H1 (cell line): ENCODE results near the gene TOP2A. TPM values are rescaled to one million over a fixed set of nuclear protein-coding genes. Genes with fewer than 3 reads are reported as not detected.

Experiments used
- CTCF ChIA-PET: fragments of 300-600 bp; sonication (Branson Sonifier 250); formaldehyde crosslinking; loops from one replicate; lab custom pipeline; 2021; ENCODE audit not compliant: partially characterized antibody; lab: Charles Lee
- POLR2A ChIA-PET: fragments of 300-600 bp; sonication (Branson Sonifier 250); formaldehyde crosslinking; loops from one replicate; lab custom pipeline; 2021; ENCODE audit warnings: inconsistent platforms; ENCODE audit not compliant: partially characterized antibody; lab: Charles Lee
- DNase-seq, 2 experiments: peaks; one replicate each; pipeline versions ENCODE4 v3.0.0 to v3.0.0-alpha.2; 2010 to 2022; ENCODE audit warnings: low spot score in 2 of 2, low read depth in 1 of 2, mixed read lengths in 1 of 2
- FAIRE-seq: peaks from 2 replicates; lab custom pipeline; 2011; peaks lifted over from hg19 to GRCh38; lab: Jason Lieb, UNC
- H2AFZ ChIP-seq: 2 replicates; pipeline ENCODE4 v1.8.1; 2012; ENCODE audit warnings: low read length, inconsistent platforms
- H2AK5ac ChIP-seq: 2 replicates; pipeline ENCODE4 v1.6.1; 2013; ENCODE audit warnings: low read depth, low read length
- H2BK120ac ChIP-seq: replicated peaks from 2 replicates; pipeline ENCODE3; 2013; ENCODE audit warnings: low read depth, low read length, inconsistent platforms
- H2BK12ac ChIP-seq: 2 replicates; pipeline ENCODE4 v1.6.1; 2013; ENCODE audit warnings: low read depth, low read length
- H2BK15ac ChIP-seq: 2 replicates; pipeline ENCODE4 v1.6.1; 2013; ENCODE audit warnings: low read length
- H2BK20ac ChIP-seq: 2 replicates; pipeline ENCODE4 v1.6.1; 2013; ENCODE audit warnings: low read length
- H2BK5ac ChIP-seq: 2 replicates; pipeline ENCODE4 v1.6.1; 2013; ENCODE audit warnings: low read depth, low read length
- H3K14ac ChIP-seq: 2 replicates; pipeline ENCODE4 v1.6.1; 2013; ENCODE audit warnings: inconsistent platforms; ENCODE audit not compliant: insufficient read length
- H3K18ac ChIP-seq: 2 replicates; pipeline ENCODE4 v1.6.1; 2013; ENCODE audit warnings: low read length; ENCODE audit errors: extremely low read depth
- H3K23ac ChIP-seq: 2 replicates; pipeline ENCODE4 v1.6.1; 2013; ENCODE audit warnings: inconsistent platforms; ENCODE audit not compliant: insufficient read length
- H3K23me2 ChIP-seq: 2 replicates; pipeline ENCODE4 v1.6.1; 2013; ENCODE audit warnings: low read depth, low read length
- H3K27ac ChIP-seq: 2 replicates; pipeline ENCODE4 v1.6.1; 2011; ENCODE audit warnings: low read depth, low read length, inconsistent platforms
- H3K27me3 ChIP-seq, 4 experiments: replicated peaks in 1 of 4; 1 replicate in 1 of 4; 2 replicates in 3 of 4; pipeline versions ENCODE4 v1.6.1 to v1.8.1; 2011 to 2013; ENCODE audit warnings: low read length in 3 of 4, mild to moderate bottlenecking in 3 of 4, inconsistent platforms in 2 of 4, mixed read lengths in 2 of 4, moderate library complexity in 1 of 4; ENCODE audit not compliant: control insufficient read depth in 3 of 4, insufficient read depth in 3 of 4; ENCODE audit errors: extremely low read depth in 1 of 4
- H3K36me3 ChIP-seq, 4 experiments: 2 replicates each; pipeline versions ENCODE4 v1.6.1 to v1.8.1; 2011 to 2013; ENCODE audit warnings: mild to moderate bottlenecking in 4 of 4, low read length in 3 of 4, moderate library complexity in 2 of 4, control low read depth in 1 of 4, inconsistent platforms in 1 of 4; ENCODE audit not compliant: insufficient read depth in 4 of 4, control insufficient read depth in 2 of 4
- H3K4ac ChIP-seq: replicated peaks from 2 replicates; pipeline ENCODE3; 2013; ENCODE audit warnings: low read length, low read depth, mixed read lengths, inconsistent platforms; ENCODE audit not compliant: insufficient read length
- H3K4me1 ChIP-seq, 4 experiments: replicated peaks in 1 of 4; 1 replicate in 1 of 4; 2 replicates in 3 of 4; pipeline versions ENCODE4 v1.6.1 to v1.8.1; 2011 to 2013; ENCODE audit warnings: low read length in 3 of 4, inconsistent platforms in 2 of 4, mixed read lengths in 1 of 4; ENCODE audit not compliant: insufficient read depth in 4 of 4, control insufficient read depth in 3 of 4
- H3K4me2 ChIP-seq, 2 experiments: 2 replicates each; pipeline versions ENCODE4 v1.6.1 to v1.8.1; 2011 to 2013; ENCODE audit warnings: low read depth in 2 of 2, low read length in 2 of 2, control low read depth in 1 of 2, inconsistent platforms in 1 of 2, mild to moderate bottlenecking in 1 of 2; ENCODE audit not compliant: insufficient read depth in 1 of 2
- H3K4me3 ChIP-seq, 4 experiments: fragments of 200-600, 300-600 bp in 1 of 4; sonication (generic), shearing (Covaris generic), sonication (Bioruptor Twin) in 1 of 4; 2 replicates each; pipeline versions ENCODE4 v1.5.1 to v1.8.1; 2011 to 2016; ENCODE audit warnings: low read length in 4 of 4, low read depth in 3 of 4, control low read depth in 2 of 4, inconsistent platforms in 2 of 4, mild to moderate bottlenecking in 2 of 4, mixed read lengths in 1 of 4, moderate library complexity in 1 of 4; ENCODE audit not compliant: insufficient read depth in 2 of 4; ENCODE audit errors: extremely low read depth in 1 of 4
- H3K56ac ChIP-seq: replicated peaks from 2 replicates; pipeline ENCODE3; 2013; ENCODE audit warnings: low read depth, mild to moderate bottlenecking, mixed read lengths, low read length, inconsistent platforms; ENCODE audit not compliant: insufficient read length
- H3K79me1 ChIP-seq: 2 replicates; pipeline ENCODE4 v1.6.1; 2013; ENCODE audit warnings: low read depth, low read length, control low read depth
- H3K79me2 ChIP-seq, 2 experiments: 2 replicates each; pipeline versions ENCODE4 v1.6.1 to v1.8.1; 2012 to 2013; ENCODE audit warnings: low read length in 2 of 2, mild to moderate bottlenecking in 2 of 2, inconsistent platforms in 1 of 2; ENCODE audit not compliant: insufficient read depth in 2 of 2, control insufficient read depth in 1 of 2
- H3K9ac ChIP-seq, 4 experiments: replicated peaks in 1 of 4; 1 replicate in 1 of 4; 2 replicates in 3 of 4; pipeline versions ENCODE4 v1.6.1 to v1.8.1; 2011 to 2013; ENCODE audit warnings: low read depth in 3 of 4, low read length in 3 of 4, control low read depth in 2 of 4, mild to moderate bottlenecking in 2 of 4, moderate library complexity in 2 of 4, inconsistent platforms in 1 of 4; ENCODE audit errors: extremely low read depth in 1 of 4
- H3K9me3 ChIP-seq, 2 experiments: 2 replicates each; pipeline versions ENCODE4 v1.6.1 to v1.8.1; 2012 to 2013; ENCODE audit warnings: mild to moderate bottlenecking in 2 of 2, moderate library complexity in 2 of 2, control low read depth in 1 of 2, inconsistent platforms in 1 of 2, low read depth in 1 of 2, low read length in 1 of 2, mixed read lengths in 1 of 2; ENCODE audit not compliant: insufficient read depth in 2 of 2
- H4K20me1 ChIP-seq, 2 experiments: replicated peaks in 1 of 2; 2 replicates each; pipeline versions ENCODE3 to v1.8.1; 2011 to 2013; ENCODE audit warnings: inconsistent platforms in 2 of 2, low read length in 2 of 2, mild to moderate bottlenecking in 1 of 2; ENCODE audit not compliant: insufficient read depth in 2 of 2, control insufficient read depth in 1 of 2
- H4K5ac ChIP-seq: 2 replicates; pipeline ENCODE4 v1.6.1; 2013; ENCODE audit warnings: low read length, low read depth, mixed read lengths, inconsistent platforms; ENCODE audit not compliant: insufficient read length
- H4K8ac ChIP-seq: 2 replicates; pipeline ENCODE4 v1.8.0; 2013; ENCODE audit warnings: mild to moderate bottlenecking, moderate library complexity, low read length, inconsistent platforms; ENCODE audit not compliant: insufficient read depth; ENCODE audit errors: extremely low read depth
- H4K91ac ChIP-seq: replicated peaks from 2 replicates; pipeline ENCODE3; 2013; ENCODE audit warnings: low read length, mixed read lengths, inconsistent platforms; ENCODE audit not compliant: insufficient read length
- ATF3 ChIP-seq: IDR thresholded peaks from 2 replicates; pipeline ENCODE4 v1.6.1; 2011; ENCODE audit warnings: low read depth, mild to moderate bottlenecking, low read length; ENCODE audit not compliant: insufficient read depth
- BRCA1 ChIP-seq: IDR thresholded peaks from 2 replicates; pipeline ENCODE4 v1.6.1; 2012; ENCODE audit warnings: low read depth, low read length, improper control_type of control experiment
- CBX8 ChIP-seq: fragments of 300-800, 300-1000 bp; sonication (generic); IDR thresholded peaks from 2 replicates; pipeline ENCODE4 v1.7.1; 2016; ENCODE audit warnings: low read depth, low read length, borderline replicate concordance
- EP300 ChIP-seq, 2 experiments: IDR thresholded peaks; 1 replicate in 1 of 2; 2 replicates in 1 of 2; pipeline ENCODE4 v1.6.1; 2011 to 2012; ENCODE audit warnings: low read depth in 2 of 2, low read length in 2 of 2, mild to moderate bottlenecking in 2 of 2, borderline replicate concordance in 1 of 2, inconsistent platforms in 1 of 2, moderate library complexity in 1 of 2
- EZH2 ChIP-seq: fragments of 200-600 bp; sonication (generic); IDR thresholded peaks from 2 replicates; pipeline ENCODE4 v1.7.1; 2012; ENCODE audit warnings: low read depth, mild to moderate bottlenecking, moderate library complexity, low read length, inconsistent platforms; ENCODE audit not compliant: severe bottlenecking
- GABPA ChIP-seq: IDR thresholded peaks from 2 replicates; pipeline ENCODE4 v1.6.1; 2011; ENCODE audit warnings: mild to moderate bottlenecking, low read length, moderate library complexity, borderline replicate concordance; ENCODE audit not compliant: insufficient read depth
- HDAC2 ChIP-seq, 2 experiments: fragments of 300-600 bp in 1 of 2; sonication (generic) in 1 of 2; IDR thresholded peaks; 2 replicates each; pipeline ENCODE4 v1.6.1; 2011 to 2012; ENCODE audit warnings: low read depth in 2 of 2, low read length in 2 of 2, mild to moderate bottlenecking in 2 of 2, moderate library complexity in 2 of 2, borderline replicate concordance in 1 of 2, inconsistent platforms in 1 of 2
- HDAC6 ChIP-seq: IDR thresholded peaks from one replicate; pipeline ENCODE4 v1.7.1; 2012; ENCODE audit warnings: low read depth, mild to moderate bottlenecking, inconsistent platforms, low read length, moderate library complexity
- KDM1A ChIP-seq: fragments of 200-600, 300-600 bp; sonication (generic); IDR thresholded peaks from 2 replicates; pipeline ENCODE4 v1.7.1; 2016; ENCODE audit warnings: mild to moderate bottlenecking, low read length, borderline replicate concordance
- RNF2 ChIP-seq: fragments of 200-900, 300-1000 bp; sonication (generic); IDR thresholded peaks from 2 replicates; pipeline ENCODE4 v1.7.1; 2016; ENCODE audit warnings: borderline replicate concordance, low read depth, mild to moderate bottlenecking, antibody characterized with exemption, low read length; ENCODE audit not compliant: poor library complexity, severe bottlenecking; ENCODE audit errors: missing control alignments
- SIN3A ChIP-seq, 2 experiments: IDR thresholded peaks in 1 of 2; conservative IDR thresholded peaks in 1 of 2; 2 replicates each; pipeline ENCODE4 v1.6.1; 2011 to 2012; ENCODE audit warnings: low read length in 2 of 2, improper control_type of control experiment in 1 of 2, low read depth in 1 of 2, mild to moderate bottlenecking in 1 of 2
- SUZ12 ChIP-seq: fragments of 200-600 bp; sonication (generic); IDR thresholded peaks from 2 replicates; pipeline ENCODE4 v1.6.1; 2012; ENCODE audit warnings: mild to moderate bottlenecking, inconsistent platforms, low read length, moderate library complexity, mixed read lengths
- polyA plus RNA-seq, 7 experiments: library from polyadenylated mRNA; depleted of rRNA in 3 of 7; stranded (reverse) in 5 of 7; unstranded in 2 of 7; fragments of >200 nt in 5 of 7; fragments of 200-250 nt in 2 of 7; gene quantifications; 1 replicate in 5 of 7; 2 replicates in 1 of 7; 4 replicates in 1 of 7; pipeline versions ENCODE4 v1.2.1 to v1.2.3, GENCODE V29; 2011 to 2013; ENCODE audit warnings: missing spikeins in 2 of 7, mixed read lengths in 2 of 7
- total RNA-seq: library from RNA; stranded (reverse); fragmentation: NEBNext Ultra II Directional; extraction: Animal tissue kit (Norgen Biotek cat#: 25700); gene quantifications from 2 replicates; pipeline ENCODE4 v1.2.1, GENCODE V29; 2021

TOP2A gene
- total and polyA plus RNA-seq, 2 of the 8 experiments (the other 6 are each of a cell fraction or from before 2014, with no cell fraction given): 83.1 to 291 TPM

DNA sequence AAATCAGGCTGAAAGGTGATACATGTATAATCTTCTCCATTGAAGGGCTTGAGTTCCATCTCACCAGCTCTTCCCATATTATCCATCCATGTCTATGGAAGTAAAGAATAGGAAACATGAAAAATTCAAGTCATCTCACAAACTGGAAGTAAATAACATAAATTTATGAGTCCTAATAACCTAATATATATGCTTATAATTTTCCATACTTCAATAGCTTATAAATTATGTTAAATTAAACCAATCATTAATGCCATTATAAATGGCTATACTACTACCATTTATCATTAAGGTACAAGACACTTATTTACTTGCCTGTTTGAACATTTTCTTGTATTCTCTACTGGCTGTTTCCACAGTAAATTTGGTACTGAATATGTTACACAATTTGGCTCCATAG, 4.8 kb downstream of the TOP2A start:
- Histone ChIP-seq H4K91ac (no peak overlapping the region), H4K20me1 (peaks cover 3 to 5% of the 10 kb centered on the region in 2 experiments), H3K36me3 (peaks cover 16 to 80% (median 50%) of the 10 kb centered on the region in 4 experiments), H3K79me1 (no peaks in the 10 kb centered on the region), H3K4ac (no peak overlapping the region), H2AK5ac (no peak overlapping the region), H3K27me3 (no peaks in the 10 kb centered on the region), H3K4me2 (no peak overlapping the region), H2BK15ac (no peak overlapping the region), H4K5ac (no peak overlapping the region), H3K14ac (no peak overlapping the region), H3K23ac (no peak overlapping the region), H3K56ac (no peak overlapping the region), H3K9ac (no peak overlapping the region), H3K9me3 (no peaks in the 10 kb centered on the region), H2AFZ (no peak overlapping the region), H3K18ac (no peak overlapping the region), H3K23me2 (peaks cover 2% of the 10 kb centered on the region), H2BK20ac (no peak overlapping the region), H2BK12ac (no peak overlapping the region), H3K79me2 (peaks cover 0 to 31% of the 10 kb centered on the region in 2 experiments; a peak in 2 of 4 replicates), H2BK120ac (no peak overlapping the region), H3K4me3 (no peak overlapping the region), H3K4me1 (peaks cover 0 to 12% (median 1%) of the 10 kb centered on the region in 4 experiments; a peak in 3 of 7 replicates), H2BK5ac (no peak overlapping the region), H3K27ac (no peak overlapping the region), H4K8ac (no peak overlapping the region)
- ChIA-PET CTCF (interaction anchor here (0.6 to 5.8 kb wide), 10 partner anchors 12 to 147 kb away, joined by 3 to 32 read pairs (median 4); no protein-coding TSS in a partner anchor), POLR2A (interaction anchor here (0.6 to 5.1 kb wide), 4 partner anchors 11 to 64 kb away, joined by 3 to 32 read pairs (median 9); no protein-coding TSS in a partner anchor)
- no peak for DNase-seq
- FAIRE-seq: no peak
- TF ChIP-seq KDM1A (no peak), EP300 (IDR thresholded peaks at IDR 0.05; ENCODE audit: borderline replicate concordance in 1 of 2, low read depth in 2 of 2, low read length in 2 of 2) (no peak), GABPA (no peak), BRCA1 (no peak), EZH2 (no peak), CBX8 (no peak), SIN3A (conservative IDR thresholded peaks at IDR 0.05 in 1 of 2, IDR thresholded peaks at IDR 0.05 in 1 of 2; ENCODE audit: low read depth in 1 of 2, low read length in 2 of 2) (no peak), HDAC6 (no peak), HDAC2 (IDR thresholded peaks at IDR 0.05; ENCODE audit: borderline replicate concordance in 1 of 2, low read depth in 2 of 2, low read length in 2 of 2) (no peak), ATF3 (no peak), SUZ12 (no peak), RNF2 (no peak)
